Heart left ventricle (tissue), 13 donors: ENCODE results near the gene STAG1.

Source experiments
- POLR2A ChIP-seq, 2 donors: fragments of 450-650 bp; IDR thresholded peaks; one replicate each; pipeline ENCODE4 v1.6.1; 2017; ENCODE audit warnings: antibody characterized with exemption in 2 of 2, mild to moderate bottlenecking in 2 of 2, moderate library complexity in 2 of 2
- TF ChIP-seq, protein P1 (sequence below), 12 donors: fragments of 200-600 bp; sonication (generic) in 4 of 12; IDR thresholded peaks; one replicate each; pipeline versions ENCODE4 v1.5.0 to v1.8.0; 2018 to 2022; ENCODE audit warnings: antibody characterized with exemption in 12 of 12, mild to moderate bottlenecking in 5 of 12
- donor health status: ischemic (EF 13 %, LVEDD 7.1; RV severe dilation, severe dysfunction).
- donor health status: DM: no; HTN: yes; CAD: no.
- donor health status: DM: no; HTN: no; CAD: no.
- donor health status: ischemic (EF 25% LVEDD 6.9; RV normal size, moderate dysfunction).
- donor health status: ischemic (EF 25% LVEDD 5.7; RV mildly dilated, moderate dysfunction).
- donor health status: ischemic (EF 35%, LVEDD 5.7; RV mildly dilated, moderate dysfunction).
- donor health status: nonischemic (EF 11% LVEDD 7.7; RV severe dilation, severe dysfunction).
- donor health status: DM: yes; HTN: yes; CAD: no.
- donor health status: PGD.
- donor health status: ischemic (EF 29% LVEDD 5.4; RV normal size, mild dysfunction).
- donor health status: nonischemic (EF 23%, LVEDD 6.1; RV moderate dilation, normal function).

DNA sequence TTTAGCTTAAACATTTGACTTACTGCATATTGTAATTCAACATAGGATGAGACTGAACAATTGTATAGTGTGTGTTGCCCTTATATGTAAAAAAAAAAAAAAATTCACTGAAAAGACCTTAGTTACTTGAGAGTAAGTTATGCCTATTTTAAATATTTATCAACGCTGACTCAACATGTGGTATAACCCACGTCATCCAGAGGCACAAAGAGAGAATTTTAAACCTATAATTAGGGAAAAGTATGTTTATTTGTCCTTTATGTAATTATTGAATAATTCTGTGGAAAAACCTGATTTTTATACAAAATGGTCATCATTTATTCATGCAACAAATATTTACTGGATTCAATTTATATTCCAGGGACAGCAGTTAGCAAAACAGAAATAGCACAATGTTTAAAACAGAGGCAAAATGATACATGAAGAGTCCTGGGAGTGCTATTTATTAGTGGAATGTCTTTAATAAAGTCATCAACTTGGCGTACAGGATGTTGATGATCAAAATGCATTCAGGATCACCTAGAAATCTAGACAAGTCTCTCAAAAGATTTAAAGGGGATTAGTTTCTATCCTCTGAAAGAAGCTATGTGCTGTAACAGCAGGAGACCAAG is 278.4 kb downstream of the STAG1 start:
- TF ChIP-seq, protein P1, sequence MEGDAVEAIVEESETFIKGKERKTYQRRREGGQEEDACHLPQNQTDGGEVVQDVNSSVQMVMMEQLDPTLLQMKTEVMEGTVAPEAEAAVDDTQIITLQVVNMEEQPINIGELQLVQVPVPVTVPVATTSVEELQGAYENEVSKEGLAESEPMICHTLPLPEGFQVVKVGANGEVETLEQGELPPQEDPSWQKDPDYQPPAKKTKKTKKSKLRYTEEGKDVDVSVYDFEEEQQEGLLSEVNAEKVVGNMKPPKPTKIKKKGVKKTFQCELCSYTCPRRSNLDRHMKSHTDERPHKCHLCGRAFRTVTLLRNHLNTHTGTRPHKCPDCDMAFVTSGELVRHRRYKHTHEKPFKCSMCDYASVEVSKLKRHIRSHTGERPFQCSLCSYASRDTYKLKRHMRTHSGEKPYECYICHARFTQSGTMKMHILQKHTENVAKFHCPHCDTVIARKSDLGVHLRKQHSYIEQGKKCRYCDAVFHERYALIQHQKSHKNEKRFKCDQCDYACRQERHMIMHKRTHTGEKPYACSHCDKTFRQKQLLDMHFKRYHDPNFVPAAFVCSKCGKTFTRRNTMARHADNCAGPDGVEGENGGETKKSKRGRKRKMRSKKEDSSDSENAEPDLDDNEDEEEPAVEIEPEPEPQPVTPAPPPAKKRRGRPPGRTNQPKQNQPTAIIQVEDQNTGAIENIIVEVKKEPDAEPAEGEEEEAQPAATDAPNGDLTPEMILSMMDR (IDR thresholded peaks at IDR 0.05), result no peak
- TF ChIP-seq POLR2A (IDR thresholded peaks at IDR 0.05), result no peak
